VCaP (cell line): ENCODE results near the gene CMIP.

ENCODE experiments used
- H3K27ac ChIP-seq: fragments of 450-650 bp; 2 replicates; pipeline ENCODE4 v1.5.1; 2017
- TF ChIP-seq, protein P1 (sequence below): fragments of 450-650 bp; conservative IDR thresholded peaks from 2 replicates; pipeline ENCODE4 v1.5.1; 2017; ENCODE audit warnings: mild to moderate bottlenecking, moderate library complexity

The CMIP gene

DNA sequence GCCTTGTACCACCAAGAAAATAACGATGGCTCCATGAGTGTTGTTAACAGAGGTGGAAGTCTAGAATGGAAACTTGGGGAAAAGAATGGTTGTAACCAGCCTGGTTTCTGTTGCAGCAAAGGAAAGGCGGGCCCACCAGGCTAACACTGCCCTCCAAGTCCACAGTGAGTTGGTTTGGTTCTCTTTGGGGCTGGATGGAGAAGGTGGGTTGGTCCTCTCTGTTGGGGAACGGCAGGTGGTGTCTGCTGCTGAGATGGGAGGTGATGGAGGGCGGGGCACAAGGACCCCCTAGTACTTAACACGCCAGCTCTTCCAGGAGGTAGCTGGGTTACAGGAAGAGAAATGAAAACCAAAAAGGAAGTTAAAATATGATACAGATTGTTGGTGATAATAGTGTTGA, 257.9 kb downstream of the CMIP start:
- TF ChIP-seq, protein P1, sequence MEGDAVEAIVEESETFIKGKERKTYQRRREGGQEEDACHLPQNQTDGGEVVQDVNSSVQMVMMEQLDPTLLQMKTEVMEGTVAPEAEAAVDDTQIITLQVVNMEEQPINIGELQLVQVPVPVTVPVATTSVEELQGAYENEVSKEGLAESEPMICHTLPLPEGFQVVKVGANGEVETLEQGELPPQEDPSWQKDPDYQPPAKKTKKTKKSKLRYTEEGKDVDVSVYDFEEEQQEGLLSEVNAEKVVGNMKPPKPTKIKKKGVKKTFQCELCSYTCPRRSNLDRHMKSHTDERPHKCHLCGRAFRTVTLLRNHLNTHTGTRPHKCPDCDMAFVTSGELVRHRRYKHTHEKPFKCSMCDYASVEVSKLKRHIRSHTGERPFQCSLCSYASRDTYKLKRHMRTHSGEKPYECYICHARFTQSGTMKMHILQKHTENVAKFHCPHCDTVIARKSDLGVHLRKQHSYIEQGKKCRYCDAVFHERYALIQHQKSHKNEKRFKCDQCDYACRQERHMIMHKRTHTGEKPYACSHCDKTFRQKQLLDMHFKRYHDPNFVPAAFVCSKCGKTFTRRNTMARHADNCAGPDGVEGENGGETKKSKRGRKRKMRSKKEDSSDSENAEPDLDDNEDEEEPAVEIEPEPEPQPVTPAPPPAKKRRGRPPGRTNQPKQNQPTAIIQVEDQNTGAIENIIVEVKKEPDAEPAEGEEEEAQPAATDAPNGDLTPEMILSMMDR: no peak
- H3K27ac ChIP-seq: no peak overlapping the region

DNA sequence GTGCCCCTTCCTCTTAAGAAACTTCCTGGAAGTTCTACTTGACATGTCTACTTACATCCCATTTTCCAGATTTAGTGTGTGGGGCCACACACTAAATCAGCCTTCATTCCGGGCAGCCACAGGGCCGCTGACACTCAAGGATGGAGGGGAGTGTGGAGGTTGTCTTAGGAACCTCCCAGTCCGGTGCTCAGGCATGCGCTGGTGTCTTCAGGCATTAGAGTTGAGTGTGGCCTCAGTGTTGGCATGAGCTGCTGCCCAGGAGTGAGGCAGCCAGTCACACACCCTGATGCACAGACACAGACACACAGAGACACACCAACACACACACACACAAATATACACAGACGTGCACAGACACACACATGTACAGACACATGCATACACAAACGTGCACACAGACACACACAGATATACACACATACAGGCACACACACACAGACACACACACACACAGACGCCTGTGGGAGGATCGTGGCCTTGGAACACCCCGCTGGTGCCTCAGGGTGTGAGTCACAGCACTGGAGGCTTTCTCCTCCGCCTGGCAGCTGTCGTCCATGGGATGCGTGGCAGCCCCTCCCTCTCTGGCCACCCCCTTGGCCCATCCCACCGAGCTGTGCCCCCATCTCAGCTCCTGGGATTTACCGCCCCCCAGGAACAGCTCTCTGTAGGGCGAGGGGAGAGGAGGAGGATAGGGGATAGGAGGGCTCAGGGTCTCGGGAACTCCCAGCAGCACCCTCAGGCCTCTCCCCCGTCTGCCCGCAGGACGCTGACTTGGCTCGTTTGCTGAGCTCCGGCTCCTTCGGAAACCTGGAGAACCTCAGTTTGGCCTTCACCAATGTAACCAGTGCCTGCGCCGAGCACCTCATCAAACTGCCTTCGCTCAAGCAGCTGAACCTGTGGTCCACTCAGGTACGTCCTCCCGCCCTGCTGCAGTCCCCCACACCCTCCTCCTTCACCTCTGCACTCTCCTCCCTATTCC, 258.9 kb downstream of the CMIP start:
- TF ChIP-seq, protein P1: no peak
- H3K27ac ChIP-seq: no peak overlapping the region

DNA sequence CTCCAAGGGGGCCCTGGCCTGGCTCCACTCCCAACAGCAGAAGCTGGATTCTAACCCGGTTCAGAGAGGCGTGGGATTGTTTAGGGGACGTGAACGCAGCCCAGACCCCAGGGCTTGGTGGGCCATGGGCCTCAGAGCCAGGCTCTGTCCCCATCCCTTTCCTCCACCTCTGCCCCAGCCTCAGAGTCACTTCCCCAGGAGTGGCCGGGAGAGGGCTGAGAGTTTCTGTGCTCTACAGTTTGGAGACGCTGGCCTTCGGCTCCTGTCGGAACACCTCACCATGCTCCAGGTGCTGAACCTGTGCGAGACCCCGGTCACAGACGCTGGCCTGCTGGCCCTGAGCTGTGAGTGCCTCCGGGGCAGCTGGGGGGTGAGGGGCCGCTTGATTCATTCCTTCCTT, 260.7 kb downstream of the CMIP start:
- no peak overlapping the region for H3K27ac ChIP-seq
- TF ChIP-seq, protein P1: no peak

DNA sequence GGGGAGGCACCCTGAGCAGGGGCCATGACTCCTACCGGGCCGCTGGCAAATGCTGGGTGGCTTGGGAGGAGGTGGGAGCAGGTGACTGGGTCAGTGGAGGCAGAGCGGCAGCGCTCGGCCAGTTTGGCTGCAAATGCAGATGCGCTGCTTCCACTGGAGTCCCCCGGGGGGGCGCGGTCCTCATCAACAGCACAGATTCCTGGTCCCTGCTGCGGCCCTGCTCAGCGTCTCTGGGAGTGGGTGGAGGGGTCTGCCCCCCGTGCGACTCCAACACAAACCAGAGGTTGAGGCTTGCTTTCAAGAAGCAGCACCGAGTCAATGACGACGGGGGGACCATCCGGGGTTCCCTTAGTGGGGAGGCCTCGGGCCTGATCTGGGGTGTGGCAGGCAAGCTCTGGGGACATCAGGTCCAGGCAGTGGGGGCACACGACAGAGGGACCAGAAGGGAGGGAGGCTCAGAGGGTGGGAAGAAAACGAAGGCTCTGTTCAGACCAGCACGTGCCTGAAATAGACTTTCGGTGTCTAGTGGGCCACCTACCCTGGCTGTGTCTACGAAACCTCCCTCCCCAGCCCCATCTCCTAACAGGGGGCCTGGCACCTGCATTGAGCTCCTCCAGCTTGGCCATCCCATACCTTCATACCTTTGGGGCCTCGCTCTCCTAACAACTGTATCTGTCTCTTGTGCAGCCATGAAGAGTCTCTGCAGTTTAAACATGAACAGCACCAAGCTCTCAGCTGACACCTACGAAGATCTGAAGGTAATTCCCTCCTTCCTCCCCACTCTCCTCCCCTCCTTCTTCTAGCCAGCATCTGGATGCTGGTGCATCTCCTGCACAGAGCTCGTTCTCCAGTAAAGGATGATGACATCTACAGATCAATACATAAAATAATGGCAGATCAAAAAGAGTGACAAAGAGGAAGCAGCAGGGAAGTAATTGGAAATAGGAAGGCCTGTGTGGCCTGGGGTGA, 262.0 kb downstream of the CMIP start:
- TF ChIP-seq, protein P1: no peak

DNA sequence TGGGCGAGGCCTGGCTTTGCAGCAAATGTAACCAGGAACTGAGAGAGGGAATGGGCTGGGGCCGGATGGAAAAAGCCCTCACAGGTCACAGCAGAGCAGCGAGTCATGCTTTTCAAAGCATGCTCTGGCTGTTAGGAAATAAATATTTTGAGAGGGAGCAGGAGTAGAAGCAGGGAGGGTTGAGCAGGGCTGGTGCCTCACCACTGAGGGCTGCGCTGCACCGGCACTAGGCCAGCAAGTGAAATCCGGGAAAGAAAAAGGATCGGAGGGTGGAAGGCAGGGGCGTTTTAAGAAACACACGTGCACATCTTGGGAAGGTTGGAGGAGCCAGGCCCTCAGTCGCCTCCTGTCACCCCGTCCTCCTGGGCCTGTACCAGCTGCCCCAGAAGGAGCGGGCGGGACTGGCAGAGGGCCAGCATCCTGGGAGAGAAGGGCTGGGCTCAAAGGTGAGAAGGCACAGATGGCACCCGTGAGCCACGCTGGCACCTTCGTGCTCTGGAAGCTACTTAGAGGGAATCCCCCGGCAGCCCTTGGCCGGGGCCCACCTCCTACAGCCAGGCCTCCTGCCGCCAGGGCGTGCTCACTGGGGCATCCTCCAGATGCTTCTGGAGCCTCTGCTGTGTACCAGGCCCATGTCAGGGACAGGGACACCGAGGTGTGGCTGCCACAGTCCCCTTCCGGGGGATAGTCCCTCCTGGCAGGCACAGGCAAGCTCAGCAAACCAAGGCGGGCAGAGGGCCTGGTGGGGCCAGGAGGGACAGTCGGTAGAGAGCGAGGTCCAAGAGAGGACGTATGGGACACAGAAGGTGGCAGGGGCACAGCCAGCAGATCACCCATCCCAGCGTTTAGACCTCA, 263.0 kb downstream of the CMIP start:
- H3K27ac ChIP-seq: no peak overlapping the region
- TF ChIP-seq, protein P1: no peak

More for the DNA sequence above, 262.0 kb downstream of the CMIP start:
- H3K27ac ChIP-seq: no peak overlapping the region

DNA sequence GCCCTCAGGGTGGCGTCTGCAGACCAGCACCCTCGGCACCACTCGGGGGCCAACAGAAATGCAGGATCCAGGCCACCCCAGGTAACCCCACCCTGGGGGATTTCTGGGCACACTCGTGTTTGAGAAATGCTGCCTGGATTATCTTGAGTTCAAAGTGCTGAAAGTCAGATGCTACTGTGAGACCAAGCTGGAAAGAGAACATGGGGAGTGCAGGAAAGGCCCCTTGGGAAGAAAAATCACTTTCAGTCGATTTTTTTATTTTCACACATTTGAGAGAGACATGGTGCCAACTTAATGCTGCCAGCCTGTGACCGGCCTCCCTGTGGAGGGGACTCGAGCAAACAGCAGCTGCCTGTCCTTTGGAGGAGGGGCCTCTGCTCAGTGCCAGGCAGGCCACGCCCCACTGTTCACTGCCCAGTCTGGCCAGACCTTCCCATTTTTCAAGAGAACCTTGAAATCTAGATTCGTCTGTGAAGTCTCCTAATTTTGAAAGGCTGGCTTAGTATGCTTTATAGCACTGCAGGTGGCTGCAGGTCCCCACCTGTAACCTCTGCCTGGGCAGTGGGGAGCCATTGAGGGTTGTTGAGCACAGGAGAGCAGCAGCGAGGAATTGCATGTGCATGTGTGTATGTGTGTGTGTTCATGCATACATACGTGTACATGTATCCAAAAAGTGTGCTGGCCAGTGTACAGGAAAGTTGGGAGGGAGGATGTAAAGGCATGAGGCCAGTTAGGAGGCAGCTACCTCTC, 263.8 kb downstream of the CMIP start:
- no peak overlapping the region for H3K27ac ChIP-seq
- TF ChIP-seq, protein P1: no peak
